Thoracic aorta (tissue), 2 donors: ENCODE results near the gene GRIK4. TPM values are rescaled to one million over a fixed set of nuclear protein-coding genes. Genes with fewer than 3 reads are reported as not detected.

Experiments
- ATAC-seq: fragments of 150-250 bp; one replicate; pipeline ENCODE4 v1.8.0; 2017; ENCODE audit warnings: low read depth; ENCODE audit not compliant: insufficient number of reproducible peaks, low FRiP score
- DNase-seq: peaks from one replicate; pipeline ENCODE4 v3.0.0-alpha.2; 2020; ENCODE audit warnings: low spot score
- H3K27ac ChIP-seq, 2 donors: fragments of 200-600 bp; sonication (generic); 1 replicate in 1 of 2; 2 replicates in 1 of 2; pipeline ENCODE4 v1.5.1; 2016; ENCODE audit warnings: mild to moderate bottlenecking in 2 of 2, moderate library complexity in 2 of 2
- H3K27me3 ChIP-seq: fragments of 200-600 bp; sonication (generic); replicated peaks from 2 replicates; pipeline ENCODE4 v1.6.0; 2016; ENCODE audit warnings: mild to moderate bottlenecking; ENCODE audit not compliant: insufficient read depth
- H3K36me3 ChIP-seq: fragments of 200-600 bp; sonication (generic); one replicate; pipeline ENCODE4 v1.5.1; 2016
- H3K4me1 ChIP-seq, 2 donors: fragments of 200-600 bp; sonication (generic); 1 replicate in 1 of 2; 2 replicates in 1 of 2; pipeline versions ENCODE4 v1.5.1 to v1.6.0; 2016; ENCODE audit warnings: low read depth in 2 of 2, mild to moderate bottlenecking in 1 of 2; ENCODE audit not compliant: control insufficient read depth in 1 of 2
- H3K4me3 ChIP-seq: fragments of 200-600 bp; sonication (generic); 2 replicates; pipeline ENCODE4 v1.5.1; 2016; ENCODE audit warnings: mild to moderate bottlenecking
- H3K9me3 ChIP-seq: fragments of 200-600 bp; sonication (generic); 2 replicates; pipeline ENCODE4 v1.5.1; 2016
- total RNA-seq, 2 donors: library from RNA; depleted of rRNA; stranded (reverse); fragments of >200 nt; gene quantifications; one replicate each; pipeline versions ENCODE4 v1.1.0 to v1.2.3, GENCODE V29; 2016
- TF ChIP-seq, protein P1 (sequence below): fragments of 200-600 bp; sonication (generic); IDR thresholded peaks from one replicate; pipeline ENCODE4 v1.5.1; 2019; ENCODE audit warnings: antibody characterized with exemption

The GRIK4 gene
- total RNA-seq, 2 donors from 2014 or later, result not detected

DNA sequence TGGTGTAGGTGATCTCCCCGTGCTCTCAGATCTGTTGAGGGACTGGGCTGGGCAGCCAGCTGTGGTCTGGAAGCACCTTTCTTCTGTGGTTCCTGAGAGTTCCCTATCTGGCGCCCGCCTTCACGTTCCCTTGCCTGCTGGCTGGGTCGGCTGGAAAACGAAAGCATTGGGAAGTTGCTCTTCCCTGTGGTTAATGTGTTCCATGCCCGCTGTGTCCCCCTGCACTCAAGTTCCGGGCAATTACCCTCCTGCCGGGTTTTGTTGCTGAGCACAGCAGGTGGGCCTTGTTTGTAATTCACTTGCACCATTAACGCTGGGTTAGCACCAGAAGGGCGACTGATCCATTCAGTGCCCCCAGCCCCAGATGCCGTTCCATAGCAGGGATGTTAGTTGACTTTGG, 134.1 kb downstream of the GRIK4 start:
- no peak for ATAC-seq
- Histone ChIP-seq H3K4me3 (peak overlapping the region; percentile 9), H3K27ac (no peak overlapping the region), H3K9me3 (no peaks in the 10 kb centered on the region), H3K4me1 (no peaks in the 10 kb centered on the region), H3K36me3 (no peaks in the 10 kb centered on the region), H3K27me3 (no peaks in the 10 kb centered on the region)
- TF ChIP-seq, protein P1, sequence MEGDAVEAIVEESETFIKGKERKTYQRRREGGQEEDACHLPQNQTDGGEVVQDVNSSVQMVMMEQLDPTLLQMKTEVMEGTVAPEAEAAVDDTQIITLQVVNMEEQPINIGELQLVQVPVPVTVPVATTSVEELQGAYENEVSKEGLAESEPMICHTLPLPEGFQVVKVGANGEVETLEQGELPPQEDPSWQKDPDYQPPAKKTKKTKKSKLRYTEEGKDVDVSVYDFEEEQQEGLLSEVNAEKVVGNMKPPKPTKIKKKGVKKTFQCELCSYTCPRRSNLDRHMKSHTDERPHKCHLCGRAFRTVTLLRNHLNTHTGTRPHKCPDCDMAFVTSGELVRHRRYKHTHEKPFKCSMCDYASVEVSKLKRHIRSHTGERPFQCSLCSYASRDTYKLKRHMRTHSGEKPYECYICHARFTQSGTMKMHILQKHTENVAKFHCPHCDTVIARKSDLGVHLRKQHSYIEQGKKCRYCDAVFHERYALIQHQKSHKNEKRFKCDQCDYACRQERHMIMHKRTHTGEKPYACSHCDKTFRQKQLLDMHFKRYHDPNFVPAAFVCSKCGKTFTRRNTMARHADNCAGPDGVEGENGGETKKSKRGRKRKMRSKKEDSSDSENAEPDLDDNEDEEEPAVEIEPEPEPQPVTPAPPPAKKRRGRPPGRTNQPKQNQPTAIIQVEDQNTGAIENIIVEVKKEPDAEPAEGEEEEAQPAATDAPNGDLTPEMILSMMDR, result no peak
- no peak for DNase-seq

DNA sequence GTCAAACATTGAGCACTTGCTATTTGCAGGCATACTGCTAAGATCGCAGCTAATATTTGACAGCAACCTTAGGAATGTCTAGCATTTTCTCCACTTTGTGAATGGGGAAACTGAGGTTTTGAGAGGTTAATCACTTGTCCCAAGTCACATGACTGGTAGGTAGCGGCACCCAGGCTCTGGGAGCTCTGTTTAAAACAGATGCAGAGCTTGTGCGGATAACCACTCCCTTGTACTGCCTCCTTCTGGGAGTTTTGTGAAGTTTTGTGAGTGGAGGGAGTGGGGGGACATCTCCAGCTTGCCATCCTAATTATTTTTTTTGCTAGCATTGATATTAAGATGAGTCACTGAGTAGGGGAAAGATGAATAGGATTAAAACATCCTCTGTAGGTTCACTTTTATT, 134.7 kb downstream of the GRIK4 start:
- TF ChIP-seq, protein P1, result no peak
- Histone ChIP-seq H3K4me3 (no peak overlapping the region), H3K36me3 (no peaks in the 10 kb centered on the region), H3K4me1 (no peaks in the 10 kb centered on the region), H3K27ac (no peak overlapping the region), H3K9me3 (no peaks in the 10 kb centered on the region), H3K27me3 (no peaks in the 10 kb centered on the region)
- DNase-seq (no peak), ATAC-seq (no peak)

DNA sequence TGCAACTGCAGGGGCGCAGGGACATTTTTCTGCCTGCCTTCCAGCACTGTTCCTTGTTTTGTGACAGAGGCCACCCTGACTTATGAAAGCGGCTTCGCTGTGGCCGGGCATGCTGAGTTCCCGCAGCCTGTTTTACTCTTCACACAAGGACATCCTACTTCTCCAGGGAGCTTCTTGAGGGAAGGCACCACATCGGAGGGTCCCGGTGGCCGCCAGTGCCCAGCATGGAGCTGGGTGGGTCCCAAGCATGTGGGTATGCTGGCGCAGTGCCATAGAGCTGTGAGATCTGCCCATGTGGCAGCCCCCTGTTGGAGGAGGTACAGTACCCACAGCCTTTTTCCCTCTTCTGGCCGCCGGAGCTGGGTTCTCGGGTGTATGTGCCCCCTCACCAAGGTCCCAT, 136.1 kb downstream of the GRIK4 start:
- no peak for DNase-seq

DNA sequence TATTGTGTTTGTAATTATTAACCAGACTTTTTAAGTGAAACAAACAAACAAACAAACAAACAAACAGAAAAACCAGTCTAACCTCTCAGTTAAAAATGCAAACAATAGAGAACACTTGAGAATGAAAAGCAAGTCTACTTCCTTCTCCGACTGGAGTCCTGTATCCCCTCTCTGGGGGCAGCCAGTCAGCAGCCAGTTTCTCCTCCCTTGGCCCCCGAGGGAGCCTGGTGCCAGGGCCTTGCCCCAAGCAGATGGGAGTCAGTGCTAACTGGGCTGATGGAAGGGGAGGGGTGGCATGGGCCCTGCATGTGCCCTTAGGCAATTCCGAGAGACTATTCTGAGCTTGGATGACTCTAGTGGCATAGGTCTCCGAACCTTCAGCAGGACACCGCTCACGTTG, 137.2 kb downstream of the GRIK4 start:
- DNase-seq, result no peak
- no peak overlapping the region for H3K4me3 ChIP-seq
- no peaks in the 10 kb centered on the region for H3K9me3 ChIP-seq
- TF ChIP-seq, protein P1, result no peak
- H3K4me1 ChIP-seq, result no peaks in the 10 kb centered on the region
- no peaks in the 10 kb centered on the region for H3K36me3 ChIP-seq
- no peak overlapping the region for H3K27ac ChIP-seq
- no peaks in the 10 kb centered on the region for H3K27me3 ChIP-seq
- ATAC-seq, result no peak

More for the DNA sequence above, 136.1 kb downstream of the GRIK4 start:
- Histone ChIP-seq H3K36me3 (no peaks in the 10 kb centered on the region), H3K9me3 (no peaks in the 10 kb centered on the region), H3K4me3 (no peak overlapping the region), H3K4me1 (no peaks in the 10 kb centered on the region), H3K27ac (no peak overlapping the region), H3K27me3 (no peaks in the 10 kb centered on the region)
- no peak for ATAC-seq
- TF ChIP-seq, protein P1, result no peak

DNA sequence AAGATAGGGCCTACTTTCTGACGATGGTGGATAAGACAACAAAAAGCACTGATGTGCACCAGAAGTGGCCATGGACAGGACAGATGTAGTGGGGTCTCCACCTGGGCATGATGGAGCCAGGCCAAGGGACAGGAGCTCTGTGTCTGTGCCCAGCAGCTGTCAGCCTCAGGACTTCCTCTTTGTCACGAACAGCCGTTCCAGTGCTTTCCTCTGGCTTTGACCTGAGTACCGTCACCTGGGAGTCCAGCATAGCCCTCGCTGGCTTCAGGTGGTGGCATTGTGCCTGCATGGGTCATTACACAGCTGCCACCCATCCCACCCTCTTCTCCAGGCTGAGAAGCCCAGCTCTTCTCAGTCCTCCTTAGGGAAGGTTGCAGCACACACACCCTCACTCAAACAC, 137.8 kb downstream of the GRIK4 start:
- no peak overlapping the region for H3K4me3 ChIP-seq
- H3K4me1 ChIP-seq, result no peaks in the 10 kb centered on the region
- H3K27ac ChIP-seq, result no peak overlapping the region
- ATAC-seq (no peak), DNase-seq (no peak)
- no peaks in the 10 kb centered on the region for H3K36me3 ChIP-seq
- TF ChIP-seq, protein P1, result no peak
- no peaks in the 10 kb centered on the region for H3K9me3 ChIP-seq
- H3K27me3 ChIP-seq, result no peaks in the 10 kb centered on the region
